GM10266 (cell line): ENCODE results near the gene SLC5A11.

Experiments used
- DNase-seq: peaks from one replicate; pipeline ENCODE4 v3.0.0; 2012; ENCODE audit errors: extremely low spot score
- TF ChIP-seq, protein P1 (sequence below): IDR thresholded peaks from 2 replicates; pipeline ENCODE4 v1.5.1; 2012; ENCODE audit warnings: mild to moderate bottlenecking, low read depth; ENCODE audit not compliant: control insufficient read depth, insufficient read depth; ENCODE audit errors: missing control alignments

The SLC5A11 gene

DNA sequence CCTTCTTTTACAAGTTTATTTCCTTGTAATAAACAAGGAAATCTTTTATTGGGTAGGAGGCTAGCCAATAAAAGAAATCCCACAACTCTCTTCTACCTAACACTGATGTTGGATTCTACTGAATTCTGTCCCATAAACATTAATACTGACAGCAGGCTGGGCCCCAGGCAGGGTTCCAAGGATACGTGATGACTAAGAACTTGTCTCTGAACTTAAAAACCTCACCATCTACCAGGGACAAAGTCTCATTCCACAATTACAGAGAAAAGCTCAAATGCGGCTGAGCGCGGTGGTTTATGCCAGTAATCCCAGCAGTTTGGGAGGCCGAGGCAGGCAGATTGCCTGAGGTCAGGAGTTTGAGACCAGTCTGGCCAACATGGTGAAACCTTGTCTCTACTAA lies 104.5 kb downstream of the SLC5A11 start:
- TF ChIP-seq, protein P1, sequence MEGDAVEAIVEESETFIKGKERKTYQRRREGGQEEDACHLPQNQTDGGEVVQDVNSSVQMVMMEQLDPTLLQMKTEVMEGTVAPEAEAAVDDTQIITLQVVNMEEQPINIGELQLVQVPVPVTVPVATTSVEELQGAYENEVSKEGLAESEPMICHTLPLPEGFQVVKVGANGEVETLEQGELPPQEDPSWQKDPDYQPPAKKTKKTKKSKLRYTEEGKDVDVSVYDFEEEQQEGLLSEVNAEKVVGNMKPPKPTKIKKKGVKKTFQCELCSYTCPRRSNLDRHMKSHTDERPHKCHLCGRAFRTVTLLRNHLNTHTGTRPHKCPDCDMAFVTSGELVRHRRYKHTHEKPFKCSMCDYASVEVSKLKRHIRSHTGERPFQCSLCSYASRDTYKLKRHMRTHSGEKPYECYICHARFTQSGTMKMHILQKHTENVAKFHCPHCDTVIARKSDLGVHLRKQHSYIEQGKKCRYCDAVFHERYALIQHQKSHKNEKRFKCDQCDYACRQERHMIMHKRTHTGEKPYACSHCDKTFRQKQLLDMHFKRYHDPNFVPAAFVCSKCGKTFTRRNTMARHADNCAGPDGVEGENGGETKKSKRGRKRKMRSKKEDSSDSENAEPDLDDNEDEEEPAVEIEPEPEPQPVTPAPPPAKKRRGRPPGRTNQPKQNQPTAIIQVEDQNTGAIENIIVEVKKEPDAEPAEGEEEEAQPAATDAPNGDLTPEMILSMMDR, result no peak
- no peak for DNase-seq

DNA sequence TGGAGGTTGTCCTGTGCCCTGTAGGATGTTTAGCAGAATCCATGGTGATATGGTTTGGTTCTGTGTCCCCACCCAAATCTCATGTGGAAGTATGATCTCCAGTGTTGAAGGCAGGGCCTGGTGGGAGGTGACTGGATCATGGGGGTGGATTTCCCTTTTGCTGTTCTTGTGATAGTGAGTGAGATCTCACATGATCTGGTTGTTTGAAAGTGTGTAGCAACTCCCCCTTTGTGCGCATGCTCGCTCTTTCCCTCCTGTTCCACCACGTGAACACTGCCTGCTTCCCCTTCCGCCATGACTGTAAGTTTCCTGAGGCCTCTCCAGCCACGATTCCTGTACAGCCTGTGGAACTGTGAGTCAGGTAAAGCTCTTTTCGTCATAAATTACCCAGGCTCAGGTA lies 107.5 kb downstream of the SLC5A11 start:
- DNase-seq, result no peak
- TF ChIP-seq, protein P1, result no peak

DNA sequence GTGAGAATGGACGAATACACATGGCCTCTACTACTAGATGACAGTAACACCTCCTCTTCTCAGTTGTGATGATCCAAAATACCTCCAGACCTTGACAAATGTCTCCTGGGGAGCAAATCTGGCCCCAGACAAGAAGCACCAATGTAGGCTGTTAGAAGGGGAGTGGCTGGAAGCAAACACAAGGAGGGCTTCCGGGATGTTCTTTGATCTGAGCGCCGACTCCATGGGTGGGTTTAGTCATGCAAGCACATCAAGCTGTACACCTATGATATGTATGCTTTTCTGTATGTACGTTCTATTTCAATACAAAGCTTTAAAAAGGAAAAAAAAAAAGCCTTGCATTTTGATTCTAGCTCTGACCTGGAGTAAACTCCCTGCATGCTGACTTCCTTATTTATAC lies 108.0 kb downstream of the SLC5A11 start:
- TF ChIP-seq, protein P1, result no peak
- DNase-seq, result no peak

DNA sequence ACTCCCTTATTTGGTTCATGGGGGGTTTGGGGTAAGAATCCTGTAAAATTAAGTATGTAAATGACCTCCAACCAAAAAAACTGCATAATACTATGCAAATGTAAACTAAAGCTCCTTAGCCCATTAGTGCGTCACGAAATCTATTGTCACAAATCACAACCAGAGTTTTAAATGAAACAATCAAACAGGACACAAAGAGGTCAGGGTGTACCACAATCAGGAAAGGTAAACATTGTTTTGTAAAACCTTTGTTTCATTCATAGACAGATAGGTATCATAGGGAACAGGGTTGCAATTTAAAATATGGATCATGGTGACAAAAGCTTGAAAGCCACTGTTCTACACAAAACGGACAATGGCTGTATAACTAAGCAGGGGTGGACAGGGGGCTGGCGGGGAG lies 108.4 kb downstream of the SLC5A11 start:
- TF ChIP-seq, protein P1, result no peak
- DNase-seq, result no peak

DNA sequence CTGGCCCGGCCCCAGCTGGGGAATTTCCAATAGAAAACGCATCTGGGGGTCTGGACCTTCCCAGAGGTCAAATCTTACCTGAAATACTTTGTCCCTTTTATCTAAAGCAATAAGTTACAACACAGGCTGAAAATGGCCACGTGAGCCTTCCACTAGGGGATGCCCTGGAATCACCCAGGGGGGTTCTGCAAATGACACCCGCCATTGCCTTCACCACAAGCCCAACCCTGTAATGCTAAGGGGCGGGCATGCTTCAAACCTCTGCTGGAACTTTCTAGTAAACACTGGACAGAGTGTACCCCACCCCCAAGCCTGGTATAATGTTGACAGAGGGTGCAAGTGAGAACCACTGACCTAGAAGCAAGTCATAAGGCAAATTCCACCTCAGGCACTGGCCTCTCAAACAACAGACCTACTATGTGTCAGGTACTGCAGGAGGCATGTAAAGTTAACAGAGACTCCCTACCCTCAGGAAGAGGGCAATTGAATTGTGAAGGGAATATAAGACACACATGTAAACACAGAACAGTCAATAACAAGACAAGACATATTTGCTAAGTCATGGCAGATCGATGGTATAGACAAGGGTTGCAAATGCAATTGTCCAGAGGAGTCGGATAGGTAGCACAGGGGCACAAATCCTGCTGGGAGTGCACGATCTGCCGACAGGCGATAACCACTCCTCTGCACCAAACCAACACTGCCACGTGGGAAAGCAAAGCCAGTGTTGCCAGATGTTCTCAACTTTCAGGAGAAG lies 110.4 kb downstream of the SLC5A11 start:
- DNase-seq, result no peak
- TF ChIP-seq, protein P1, result no peak

DNA sequence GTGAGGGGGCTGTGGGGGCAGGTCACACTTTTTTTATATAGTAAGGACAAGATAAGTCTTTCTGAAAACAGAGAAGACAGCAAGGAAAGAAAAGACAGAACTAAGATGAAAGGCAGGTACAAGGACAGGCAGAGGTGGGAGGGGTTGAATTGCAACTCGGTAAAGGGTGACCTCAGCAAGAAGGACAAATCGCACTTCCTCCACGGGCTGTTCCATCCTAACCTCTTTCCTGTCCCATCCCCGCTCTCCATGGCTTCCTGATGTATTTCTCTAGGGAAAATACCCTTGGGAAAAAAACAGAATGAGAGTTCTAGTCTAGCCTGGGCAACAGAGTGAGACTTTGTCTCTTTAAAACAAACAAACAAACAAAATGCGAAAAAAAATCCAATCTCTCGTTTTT lies 112.1 kb downstream of the SLC5A11 start:
- DNase-seq, result no peak
- TF ChIP-seq, protein P1, result no peak
